HUDEP-2 (cell line): ENCODE results near the gene OR4C6.

Source experiments
- DNase-seq, 76 experiments: peaks; one replicate each; lab custom pipeline; 2025; ENCODE audit not compliant: unreplicated experiment in 76 of 76; lab: John Stamatoyannopoulos, UW

Gene OR4C6

GRCh38 chr11:55661901-55662300, at the start of gene OR4C6:
Gene OR4C6 (plus strand): TSS chr11:55662201. CDS start chr11:55665167, 2,966 bp downstream.
- no peak for DNase-seq

GRCh38 chr11:55624531-55624930, 37.5 kb upstream of the OR4C6 start:
- DNase-seq: no peak

- no peak for DNase-seq
Measured at GRCh38 chr11:55634813-55635212, 27.2 kb upstream of the OR4C6 start, which contains the start of gene OR4P4. Gene OR4P4 (plus strand): TSS chr11:55635113.

GRCh38 chr11:55648027-55648426, 14.0 kb upstream of the OR4C6 start, which contains the start of gene OR4S2:
Gene OR4S2 (plus strand): TSS chr11:55648327. CDS start chr11:55650904, 2,577 bp downstream.
- DNase-seq: no peak

- no peak for DNase-seq
Measured at GRCh38 chr11:55652560-55652959, 9.4 kb upstream of the OR4C6 start.

- DNase-seq: no peak
Measured at GRCh38 chr11:55655096-55655495, 6.9 kb upstream of the OR4C6 start.

- no peak for DNase-seq
Measured at GRCh38 chr11:55658031-55658573, 3.9 kb upstream of the OR4C6 start.

- DNase-seq: no peak
Measured at GRCh38 chr11:55658608-55659007, 3.4 kb upstream of the OR4C6 start.

GRCh38 chr11:55669376-55669775, 7.4 kb downstream of the OR4C6 start:
- DNase-seq: no peak

- no peak for DNase-seq
Measured at GRCh38 chr11:55673860-55674259, 11.9 kb downstream of the OR4C6 start.

GRCh38 chr11:55697817-55698216, 35.8 kb downstream of the OR4C6 start:
- no peak for DNase-seq

GRCh38 chr11:55701429-55701828, 39.4 kb downstream of the OR4C6 start:
- DNase-seq: no peak

GRCh38 chr11:55707029-55707428, 45.0 kb downstream of the OR4C6 start:
- peak in 13 of 76 experiments; percentile 0 to 34 (median 7) for DNase-seq

- DNase-seq: peak in 3 of 76 experiments; percentile 2 to 16 (median 4)
Measured at GRCh38 chr11:55714982-55715888, 53.2 kb downstream of the OR4C6 start.
